ENCODE data around the gene SFMBT1. TPM values are rescaled to one million over a fixed set of nuclear protein-coding genes. Genes with fewer than 3 reads are reported as not detected.
A peak's percentile ranks its signal among the peaks of the same experiment; 100 is the strongest.

SFMBT1 gene
- polyA plus RNA-seq, 3 donors = 0.61 to 2.7 (median 0.91) TPM

- peaks cover 0 to 5% (median 0%) of the 10 kb centered on the region in 7 donors for H3K9me3 Mint-ChIP-seq
- Histone ChIP-seq H3K36me3 (replicated peaks in 1 of 2; ENCODE audit: control insufficient read depth in 1 of 2, insufficient read depth in 2 of 2, low read length in 2 of 2) (peaks cover 10 to 29% of the 10 kb centered on the region in 2 donors), H4K20me1 (ENCODE audit: insufficient read depth, low read length) (peaks cover 85% of the 10 kb centered on the region), H3K27me3 (ENCODE audit: control insufficient read depth in 2 of 2, insufficient read depth in 2 of 2, low read length in 2 of 2) (no peaks in the 10 kb centered on the region), H3K4me3 (replicated peaks in 1 of 3; ENCODE audit: low read depth in 2 of 3, low read length in 3 of 3) (no peak overlapping the region), H2AFZ (ENCODE audit: insufficient read depth, low read depth, low read length, poor library complexity, severe bottlenecking) (no peak overlapping the region), H3K27ac (ENCODE audit: low read depth in 1 of 2, low read length in 2 of 2) (no peak overlapping the region), H3K4me1 (ENCODE audit: control insufficient read depth in 1 of 2, insufficient read depth in 2 of 2, low read length in 2 of 2) (peaks cover 8 to 9% of the 10 kb centered on the region in 2 donors), H3K79me2 (ENCODE audit: insufficient read depth, low read length) (peaks cover 49% of the 10 kb centered on the region), H3K9ac (ENCODE audit: insufficient read depth, low read length, poor library complexity, severe bottlenecking) (no peak overlapping the region), H3K9me3 (replicated peaks in 1 of 2; ENCODE audit: control insufficient read depth in 1 of 2, insufficient read depth in 1 of 2, low read length in 2 of 2) (peaks cover 0 to 4% of the 10 kb centered on the region in 2 donors), H3K4me2 (replicated peaks; ENCODE audit: extremely low read depth, low read length, poor library complexity, severe bottlenecking) (no peak overlapping the region)
- H3K4me3 Mint-ChIP-seq = no peak overlapping the region
- intact Hi-C loops (cut with micrococcal nuclease) = no loop called here
- WGBS (ENCODE audit: insufficient coverage) = 100% methylated on average over 1 of the region's 5 CpGs
- no peaks in the 10 kb centered on the region for H3K27me3 Mint-ChIP-seq (ENCODE audit: low read depth in 3 of 3)
- H3K4me1 Mint-ChIP-seq = peaks cover 16% of the 10 kb centered on the region
- DNase-seq = no peak
- TF ChIP-seq CTCF (IDR thresholded peaks at IDR 0.05) = no peak
- H3K27ac Mint-ChIP-seq = peak overlapping the region in 1 of 7 donors; percentile 54
- H3K36me3 Mint-ChIP-seq = peaks cover 29 to 41% of the 10 kb centered on the region in 2 donors
Observed at GRCh38 chr3:52880047-52880446, 165.8 kb downstream of the SFMBT1 start.

GRCh38 chr3:52879581-52879980, 166.3 kb downstream of the SFMBT1 start:
- no peaks in the 10 kb centered on the region for H3K27me3 Mint-ChIP-seq (ENCODE audit: low read depth in 3 of 3)
- intact Hi-C loops (cut with micrococcal nuclease) = loop anchor here in 1 of 2 donors (10.0 kb wide), 1 partner anchor 195 kb away; no protein-coding TSS in a partner anchor
- H4K20me1 ChIP-seq (ENCODE audit: insufficient read depth, low read length) = peaks cover 86% of the 10 kb centered on the region

More at GRCh38 chr3:52879581-52879980, 166.3 kb downstream of the SFMBT1 start:
- H3K79me2 ChIP-seq (ENCODE audit: insufficient read depth, low read length) = peaks cover 49% of the 10 kb centered on the region
- no peaks in the 10 kb centered on the region for H3K27me3 ChIP-seq (ENCODE audit: control insufficient read depth in 2 of 2, insufficient read depth in 2 of 2, low read length in 2 of 2)
- H3K27ac ChIP-seq (ENCODE audit: low read depth in 1 of 2, low read length in 2 of 2) = no peak overlapping the region
- no peak overlapping the region for H3K4me3 ChIP-seq (replicated peaks in 1 of 3; ENCODE audit: low read depth in 2 of 3, low read length in 3 of 3)
- H3K4me2 ChIP-seq (replicated peaks; ENCODE audit: extremely low read depth, low read length, poor library complexity, severe bottlenecking) = no peak overlapping the region
- peaks cover 26 to 37% of the 10 kb centered on the region in 2 donors for H3K36me3 Mint-ChIP-seq
- no peaks in the 10 kb centered on the region for H3K9me3 ChIP-seq (replicated peaks in 1 of 2; ENCODE audit: control insufficient read depth in 1 of 2, insufficient read depth in 1 of 2, low read length in 2 of 2)
- no peak for TF ChIP-seq CTCF (IDR thresholded peaks at IDR 0.05)
- H3K9ac ChIP-seq (ENCODE audit: insufficient read depth, low read length, poor library complexity, severe bottlenecking) = no peak overlapping the region
- 80% methylated on average over 1 of the region's 4 CpGs for WGBS (ENCODE audit: insufficient coverage)
- DNase-seq = no peak
- no peak overlapping the region for H3K4me3 Mint-ChIP-seq
- peak overlapping the region in 1 of 7 donors; percentile 61 for H3K27ac Mint-ChIP-seq
- H3K4me1 ChIP-seq (ENCODE audit: control insufficient read depth in 1 of 2, insufficient read depth in 2 of 2, low read length in 2 of 2) = peaks cover 11 to 12% of the 10 kb centered on the region in 2 donors
- H3K9me3 Mint-ChIP-seq = peaks cover 0 to 2% (median 0%) of the 10 kb centered on the region in 7 donors
- peaks cover 20% of the 10 kb centered on the region for H3K4me1 Mint-ChIP-seq
- H3K36me3 ChIP-seq (replicated peaks in 1 of 2; ENCODE audit: control insufficient read depth in 1 of 2, insufficient read depth in 2 of 2, low read length in 2 of 2) = peaks cover 10 to 25% of the 10 kb centered on the region in 2 donors
- H2AFZ ChIP-seq (ENCODE audit: insufficient read depth, low read depth, low read length, poor library complexity, severe bottlenecking) = no peak overlapping the region
